Measurements from ENCODE around the gene TTC33. TPM values are rescaled to one million over a fixed set of nuclear protein-coding genes. Genes with fewer than 3 reads are reported as not detected.

TTC33 gene
- total RNA-seq, 1 donor from 2014 or later, result 18.5 TPM

- no peak for TF ChIP-seq CTCF (conservative IDR thresholded peaks at IDR 0.05)
- Mint-ChIP-seq H3K27ac (ENCODE audit: unreplicated experiment) (no peak overlapping the region), H3K27me3 (ENCODE audit: low read depth) (peaks cover 60% of the 10 kb centered on the region), H3K4me3 (no peak overlapping the region), H3K4me1 (peaks cover 5% of the 10 kb centered on the region), H3K36me3 (ENCODE audit: low read depth) (no peaks in the 10 kb centered on the region), H3K9me3 (no peaks in the 10 kb centered on the region)
- DNase-seq (ENCODE audit: low read depth, low spot score), result no peak
Observed at GRCh38 chr5:40674661-40675235, 81.0 kb downstream of the TTC33 start.

DNA sequence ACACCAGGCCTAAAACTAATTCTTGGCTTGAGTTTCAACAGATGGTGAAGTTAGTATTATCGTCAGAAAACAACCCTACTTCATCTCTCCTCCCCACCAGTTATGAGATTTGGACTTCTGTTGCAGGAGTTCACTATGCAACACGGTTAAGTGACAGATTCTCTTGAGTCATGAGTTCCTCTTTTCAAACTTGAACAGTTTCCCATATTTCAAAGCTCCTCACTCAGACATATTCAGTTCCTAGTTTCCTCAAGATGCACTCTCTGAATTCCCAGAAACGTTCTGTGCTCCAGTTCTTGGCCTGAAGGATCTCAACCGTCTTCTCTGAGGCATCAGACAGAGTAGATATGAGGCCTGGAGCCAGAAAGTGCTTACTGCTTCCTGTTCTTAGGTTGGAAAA is 83.3 kb downstream of the TTC33 start:
- no peaks in the 10 kb centered on the region for H3K4me1 Mint-ChIP-seq
- DNase-seq (ENCODE audit: low read depth, low spot score), result no peak
- H3K4me3 Mint-ChIP-seq, result no peak overlapping the region
- peaks cover 49% of the 10 kb centered on the region for H3K27me3 Mint-ChIP-seq (ENCODE audit: low read depth)
- H3K36me3 Mint-ChIP-seq (ENCODE audit: low read depth), result no peaks in the 10 kb centered on the region
- no peaks in the 10 kb centered on the region for H3K9me3 Mint-ChIP-seq
- no peak overlapping the region for H3K27ac Mint-ChIP-seq (ENCODE audit: unreplicated experiment)
- no peak for TF ChIP-seq CTCF (conservative IDR thresholded peaks at IDR 0.05)

DNA sequence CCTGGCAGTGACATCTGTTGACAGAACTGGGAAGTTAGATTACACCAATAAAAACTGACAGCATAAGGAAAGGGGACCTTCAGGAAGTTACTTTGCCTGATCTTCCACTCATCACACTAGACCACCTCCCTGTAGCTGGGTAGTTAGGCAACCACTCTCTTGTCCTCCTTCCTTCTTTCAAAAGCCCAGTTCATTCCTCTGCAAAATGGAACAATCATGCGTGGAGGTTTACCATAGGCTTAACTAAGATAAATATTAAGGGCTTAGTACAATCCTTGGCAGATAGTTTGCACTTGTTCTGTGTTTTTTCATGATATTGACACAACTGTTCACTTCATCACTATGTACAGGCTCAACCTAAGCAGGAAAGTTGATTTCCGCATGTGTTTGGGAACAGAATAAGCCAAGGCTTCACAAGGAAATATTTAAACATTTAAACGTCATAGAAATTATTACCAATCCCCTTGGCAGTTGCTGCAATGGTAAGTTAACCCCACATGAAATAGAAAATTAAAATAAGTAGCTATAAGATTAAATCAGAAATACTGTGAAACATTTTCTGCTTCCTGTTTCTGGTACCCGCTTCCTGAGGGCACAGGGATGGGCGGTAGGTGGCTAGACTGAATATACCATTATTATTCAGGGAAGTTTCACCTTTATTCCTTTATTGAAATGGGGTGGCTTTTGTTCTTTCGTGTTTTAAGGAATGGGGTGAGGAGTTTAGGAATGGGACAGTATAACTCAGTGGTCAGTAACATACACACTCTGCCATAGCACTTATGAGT is 86.0 kb downstream of the TTC33 start:
- H3K36me3 Mint-ChIP-seq (ENCODE audit: low read depth), result no peaks in the 10 kb centered on the region
- no peak for DNase-seq (ENCODE audit: low read depth, low spot score)
- peaks cover 29% of the 10 kb centered on the region for H3K27me3 Mint-ChIP-seq (ENCODE audit: low read depth)
- H3K9me3 Mint-ChIP-seq, result no peaks in the 10 kb centered on the region
- no peak overlapping the region for H3K4me3 Mint-ChIP-seq
- no peak for TF ChIP-seq CTCF (conservative IDR thresholded peaks at IDR 0.05)
- no peak overlapping the region for H3K27ac Mint-ChIP-seq (ENCODE audit: unreplicated experiment)
- no peaks in the 10 kb centered on the region for H3K4me1 Mint-ChIP-seq

GRCh38 chr5:40667161-40667663 is 88.5 kb downstream of the TTC33 start:
- no peak for TF ChIP-seq CTCF (conservative IDR thresholded peaks at IDR 0.05)
- no peak overlapping the region for H3K27ac Mint-ChIP-seq (ENCODE audit: unreplicated experiment)
- DNase-seq (ENCODE audit: low read depth, low spot score), result no peak
- H3K9me3 Mint-ChIP-seq, result no peaks in the 10 kb centered on the region
- no peak overlapping the region for H3K4me3 Mint-ChIP-seq
- peaks cover 22% of the 10 kb centered on the region for H3K27me3 Mint-ChIP-seq (ENCODE audit: low read depth)
- H3K36me3 Mint-ChIP-seq (ENCODE audit: low read depth), result no peaks in the 10 kb centered on the region
- no peaks in the 10 kb centered on the region for H3K4me1 Mint-ChIP-seq

GRCh38 chr5:40666657-40667056 is 89.1 kb downstream of the TTC33 start:
- peaks cover 22% of the 10 kb centered on the region for H3K27me3 Mint-ChIP-seq (ENCODE audit: low read depth)
- DNase-seq (ENCODE audit: low read depth, low spot score), result no peak
- no peaks in the 10 kb centered on the region for H3K36me3 Mint-ChIP-seq (ENCODE audit: low read depth)
- H3K4me3 Mint-ChIP-seq, result no peak overlapping the region
- H3K9me3 Mint-ChIP-seq, result no peaks in the 10 kb centered on the region
- no peak overlapping the region for H3K27ac Mint-ChIP-seq (ENCODE audit: unreplicated experiment)
- H3K4me1 Mint-ChIP-seq, result no peaks in the 10 kb centered on the region
- TF ChIP-seq CTCF (conservative IDR thresholded peaks at IDR 0.05), result no peak

Measured in neural crest cell (in vitro differentiated cells).